ENCODE data around the gene SPEN. TPM values are rescaled to one million over a fixed set of nuclear protein-coding genes. Genes with fewer than 3 reads are reported as not detected.

SPEN gene
- total and polyA plus RNA-seq, 9 of the 15 experiments (the other 6 are each of a cell fraction or from before 2014, with no cell fraction given), result 5.7 to 87.5 (median 27.2) TPM

GRCh38 chr1:15834406-15835204 lies 12.9 kb upstream of the SPEN start (continued):
- TF ChIP-seq ARID3A (IDR thresholded peaks at IDR 0.05; ENCODE audit: borderline replicate concordance, low read depth, low read length) (no peak), ZNF436 (CRISPR knock-in tag; IDR thresholded peaks at IDR 0.05) (peak; percentile 14; the same call in 1 of the 2 replicates), ZNF197 (CRISPR knock-in tag; IDR thresholded peaks at IDR 0.05; ENCODE audit: low read depth) (peak; percentile 96), ATF4 (CRISPR knock-in tag; IDR thresholded peaks at IDR 0.05) (no peak), ZNF384 (IDR thresholded peaks at IDR 0.05; ENCODE audit: low read depth, low read length) (peak; percentile 100), SNAPC5 (CRISPR knock-in tag; IDR thresholded peaks at IDR 0.05) (no peak), TAF1 (IDR thresholded peaks at IDR 0.05; ENCODE audit: control insufficient read depth, extremely low read depth, insufficient read depth, low read length, severe bottlenecking) (peak; percentile 90), GABPA (tag; conservative IDR thresholded peaks at IDR 0.05; ENCODE audit: low read depth) (peak; percentile 61; the same call in 1 of the 2 replicates), TBL1XR1 (IDR thresholded peaks at IDR 0.05; ENCODE audit: low read length in 2 of 2) (peak; percentile 63 to 77; a peak in 3 of 4 replicates), ZNF696 (CRISPR knock-in tag; conservative IDR thresholded peaks at IDR 0.05) (no peak), ZNF445 (CRISPR knock-in tag; IDR thresholded peaks at IDR 0.05; ENCODE audit: low read depth) (no peak), ZBTB2 (IDR thresholded peaks at IDR 0.05) (peak; percentile 82; the same call in 1 of the 2 replicates), FOXM1 (IDR thresholded peaks at IDR 0.05; ENCODE audit: low read depth) (peak; percentile 41; the same call in 1 of the 2 replicates), FOXM1 (CRISPR knock-in tag; IDR thresholded peaks at IDR 0.05; ENCODE audit: low read depth) (no peak; the same call in 1 of the 2 replicates), ZNF408 (CRISPR knock-in tag; IDR thresholded peaks at IDR 0.05; ENCODE audit: low read depth) (no peak), MAFF (IDR thresholded peaks at IDR 0.05; ENCODE audit: low read length) (no peak), RFX5 (IDR thresholded peaks at IDR 0.05; ENCODE audit: low read depth, low read length) (no peak), MAX (CRISPR knock-in tag; IDR thresholded peaks at IDR 0.05) (peak; percentile 76), ZBTB1 (CRISPR knock-in tag; IDR thresholded peaks at IDR 0.05; ENCODE audit: borderline replicate concordance, low read depth) (no peak; the same call in 1 of the 2 replicates), ETV1 (tag; conservative IDR thresholded peaks at IDR 0.05; ENCODE audit: low read depth) (peak; percentile 48), BRD4 (IDR thresholded peaks at IDR 0.05) (peak; percentile 92; the same call in 1 of the 2 replicates)

Measured in K562 (cell line).